Tongue (tissue), 2 donors: Measurements from ENCODE around the gene RNH1. TPM values are rescaled to one million over a fixed set of nuclear protein-coding genes. Genes with fewer than 3 reads are reported as not detected.
A peak's percentile ranks its signal among the peaks of the same experiment; 100 is the strongest.

Experiments used
- DNase-seq: peaks from one replicate; pipeline ENCODE4 v3.0.0-alpha.2; 2015
- total RNA-seq: library from RNA; depleted of rRNA; stranded (reverse); fragments of >200 nt; gene quantifications from one replicate; pipeline ENCODE4 v1.2.3, GENCODE V29; 2014

The RNH1 gene
- total RNA-seq, 1 donor from 2014 or later, result 155 TPM

DNA sequence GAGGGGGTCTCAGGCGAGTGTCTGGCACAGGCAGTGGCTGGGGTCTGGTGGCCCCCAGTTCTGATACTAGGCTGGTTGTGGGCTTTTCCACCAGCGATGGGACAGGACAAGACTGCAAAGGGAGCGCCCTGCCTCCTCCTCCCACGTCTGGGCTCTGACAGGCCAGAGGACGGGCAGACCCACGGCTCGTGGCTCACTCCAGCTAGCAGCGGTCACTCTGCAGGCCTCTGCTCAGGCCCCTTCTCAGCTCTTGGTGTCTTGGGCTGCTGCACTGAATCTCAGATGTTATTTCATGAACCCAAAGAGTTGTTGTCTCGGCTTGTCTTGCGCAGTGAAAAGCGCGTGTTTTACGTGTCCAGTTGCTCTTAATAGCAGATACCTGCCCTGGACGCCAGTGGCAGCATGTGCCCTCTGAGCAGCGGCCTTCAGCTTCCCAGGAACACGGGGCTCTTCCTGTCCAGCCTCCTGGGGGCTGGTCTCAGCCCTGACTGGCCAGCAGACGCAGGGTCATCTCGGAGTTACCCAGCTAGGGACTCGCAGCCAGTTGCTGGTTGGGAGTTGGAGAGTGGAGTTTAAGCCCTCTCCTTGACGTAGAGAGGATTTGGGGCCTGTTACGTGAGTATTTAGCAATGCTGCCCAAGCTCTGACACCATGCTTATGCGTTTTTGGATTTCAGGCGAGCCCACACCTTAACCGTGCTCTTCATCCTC is 47.4 kb downstream of the RNH1 start:
- no peak for DNase-seq

GRCh38 chr11:457111-457760 is 49.8 kb downstream of the RNH1 start:
- no peak for DNase-seq

GRCh38 chr11:456533-456932 is 50.5 kb downstream of the RNH1 start:
- no peak for DNase-seq

DNA sequence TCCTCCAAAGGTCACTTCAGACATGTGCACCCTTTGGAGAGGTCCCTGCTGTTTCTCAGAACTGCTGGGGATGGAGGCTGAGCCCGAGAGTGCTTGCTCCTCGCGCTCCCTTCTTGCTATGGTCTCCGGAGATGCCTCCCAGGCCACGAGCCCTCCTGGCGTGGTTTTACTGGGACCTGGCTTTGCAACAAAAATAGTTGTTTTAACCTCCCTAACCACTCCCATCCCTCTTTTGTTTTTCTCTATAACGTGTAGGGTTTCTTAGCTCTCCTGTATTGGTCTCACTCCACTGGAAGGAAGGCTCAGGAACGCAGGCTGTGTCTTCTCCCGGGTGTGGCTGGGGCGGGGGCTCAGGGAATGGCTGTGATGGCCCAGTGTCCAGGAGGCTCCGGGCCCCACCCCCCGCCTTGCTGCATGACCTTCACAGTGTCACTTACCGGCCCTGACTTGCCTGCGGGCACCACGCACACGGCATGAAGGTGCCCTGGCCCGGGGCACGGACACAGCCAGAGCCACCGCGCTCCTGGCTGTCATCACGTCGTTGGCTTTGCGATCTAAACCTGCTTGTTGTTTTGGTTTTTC is 51.4 kb downstream of the RNH1 start:
- DNase-seq, result no peak

- no peak for DNase-seq
These were observed 52.1 kb downstream of the RNH1 start for GRCh38 chr11:454801-455565.

GRCh38 chr11:454043-454442 is 53.0 kb downstream of the RNH1 start:
- no peak for DNase-seq

DNA sequence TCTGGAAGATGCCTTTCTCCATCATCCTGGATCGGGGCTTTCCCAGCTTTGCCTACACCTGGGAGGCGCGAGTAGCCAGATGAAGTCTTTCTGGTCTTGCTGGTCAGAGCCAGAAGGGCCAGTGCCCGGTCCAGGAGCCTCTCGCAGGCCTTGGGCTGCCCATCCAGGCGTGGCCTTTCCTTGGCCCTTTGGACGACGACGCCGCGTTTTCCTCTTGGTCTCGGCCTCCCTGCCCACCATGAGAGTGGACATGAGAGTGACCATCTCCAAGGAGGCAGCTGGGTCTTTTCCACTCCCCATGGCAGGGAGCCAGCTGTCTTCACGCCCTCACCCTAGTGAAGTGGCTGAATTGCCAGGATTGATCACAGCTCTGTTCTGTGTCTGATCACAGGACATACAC is 53.5 kb downstream of the RNH1 start:
- no peak for DNase-seq

GRCh38 chr11:452916-453527 is 54.0 kb downstream of the RNH1 start:
- DNase-seq, result no peak

- no peak for DNase-seq
These were observed 54.8 kb downstream of the RNH1 start for GRCh38 chr11:452203-452744.

- no peak for DNase-seq
These were observed 55.3 kb downstream of the RNH1 start for GRCh38 chr11:451738-452137.

DNA sequence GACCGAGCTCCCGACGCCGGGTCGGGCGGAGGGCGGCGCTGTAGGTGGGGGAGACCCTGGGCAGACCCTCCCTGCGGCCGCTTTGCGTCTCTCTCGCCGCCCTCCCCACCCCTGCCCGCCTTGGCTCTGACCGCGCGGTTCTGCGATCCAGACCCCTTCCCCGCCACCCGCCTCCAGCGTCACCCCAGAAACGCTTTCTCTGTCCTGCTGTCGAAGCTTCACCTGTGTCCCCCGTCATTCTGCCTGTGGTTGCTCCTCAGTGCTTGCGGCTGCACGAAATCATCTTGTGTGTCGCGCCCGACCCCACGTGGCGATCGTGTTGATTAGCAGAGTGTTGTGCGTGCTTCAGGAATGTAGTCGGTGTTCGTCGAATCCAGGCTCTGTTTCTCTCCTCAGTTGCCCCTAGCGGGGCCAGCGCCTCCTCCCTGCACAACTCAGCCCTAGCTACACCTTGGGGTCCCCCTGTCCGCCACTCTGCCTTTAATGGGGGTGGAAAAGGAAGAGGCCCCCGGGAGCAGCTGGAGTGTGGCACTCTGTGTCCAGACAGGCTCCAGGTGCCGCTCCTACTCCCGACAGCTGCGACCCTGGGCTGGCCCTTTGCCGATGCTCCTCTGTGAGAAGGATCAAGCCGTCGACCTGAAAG is 56.1 kb downstream of the RNH1 start:
- DNase-seq, result peak; percentile 78

GRCh38 chr11:449889-450808 is 56.9 kb downstream of the RNH1 start, which contains the start of gene PTDSS2:
PTDSS2 (plus strand) TSS chr11:450279; CDS start chr11:450456, 177 bp downstream.
- peak; percentile 98 for DNase-seq

DNA sequence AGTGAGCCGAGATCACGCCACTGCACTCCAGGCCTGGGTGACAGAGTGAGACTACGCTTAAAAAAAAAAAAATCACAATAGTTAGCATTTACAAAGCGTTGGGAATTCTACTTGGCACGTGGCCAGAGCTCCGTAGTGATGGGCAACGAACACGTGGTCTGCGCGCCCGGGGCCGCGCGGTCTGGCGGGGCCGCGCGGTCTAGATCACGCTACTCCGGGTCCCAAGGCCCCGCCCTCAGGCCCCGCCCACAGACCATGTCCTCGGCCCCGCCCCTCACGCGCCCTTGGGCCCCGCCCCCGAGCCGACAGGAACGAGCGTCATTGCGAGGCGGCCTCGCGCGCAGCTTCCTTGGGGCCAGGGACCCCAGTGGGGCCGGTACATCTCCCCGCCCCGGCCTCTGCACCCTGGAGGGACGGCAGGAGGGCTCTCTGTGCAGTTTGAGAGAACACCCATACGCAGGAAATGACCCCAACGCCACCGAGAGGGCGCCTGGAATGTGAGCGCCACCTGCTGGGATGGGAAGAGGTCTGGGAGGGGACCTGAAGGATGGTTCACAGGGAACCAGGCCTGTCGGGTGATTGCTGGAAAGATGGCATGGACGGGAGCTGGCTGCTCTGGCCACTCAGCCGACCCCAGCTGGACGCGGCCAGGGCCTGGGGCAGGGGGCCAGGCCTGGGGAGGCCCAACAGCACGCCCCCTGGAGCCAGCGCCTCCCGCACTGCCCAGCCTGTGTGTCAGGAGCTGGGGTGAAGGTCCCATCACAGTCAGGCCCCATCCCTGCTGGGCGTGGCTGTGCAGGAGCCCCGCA is 58.9 kb downstream of the RNH1 start:
- peak; percentile 97 for DNase-seq

DNA sequence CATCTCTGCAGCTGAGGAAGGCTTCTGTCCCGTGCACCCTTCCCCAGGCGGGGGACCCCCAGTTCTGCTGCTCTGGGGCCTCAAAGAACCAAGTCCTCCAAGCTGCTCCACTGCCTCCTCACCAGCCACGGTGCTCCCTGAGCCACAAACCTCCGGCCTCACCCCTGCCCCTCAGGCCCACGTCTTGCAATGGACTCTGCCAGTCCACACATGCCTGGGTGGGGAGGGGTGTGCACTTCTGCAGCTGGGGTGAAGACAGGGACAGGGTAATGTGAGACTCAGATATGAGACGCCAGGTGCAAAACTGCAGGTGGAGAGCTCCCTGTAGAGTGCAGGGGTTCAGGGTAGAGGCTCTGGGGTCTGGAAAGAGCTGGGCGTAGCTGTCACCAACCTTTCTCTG is 60.2 kb downstream of the RNH1 start:
- DNase-seq, result peak; percentile 68

GRCh38 chr11:445765-446588 is 61.1 kb downstream of the RNH1 start:
- DNase-seq, result no peak
